GM21381 (cell line): ENCODE data around the gene NDUFAF3.

Source experiments
- ATAC-seq: cut with Tn5 transposase; IDR thresholded peaks from one replicate; pipeline ENCODE4 v1.9.1; 2021; ENCODE audit warnings: mild to moderate bottlenecking, moderate library complexity; ENCODE audit not compliant: unreplicated experiment

The NDUFAF3 gene

GRCh38 chr3:49017971-49018706 lies 3.8 kb upstream of the NDUFAF3 start, which contains the start of gene DALRD3:
TSS of gene DALRD3 (minus strand) at chr3:49018580. CDS start at chr3:49018564, 16 bp downstream.
- ATAC-seq = no peak

DNA sequence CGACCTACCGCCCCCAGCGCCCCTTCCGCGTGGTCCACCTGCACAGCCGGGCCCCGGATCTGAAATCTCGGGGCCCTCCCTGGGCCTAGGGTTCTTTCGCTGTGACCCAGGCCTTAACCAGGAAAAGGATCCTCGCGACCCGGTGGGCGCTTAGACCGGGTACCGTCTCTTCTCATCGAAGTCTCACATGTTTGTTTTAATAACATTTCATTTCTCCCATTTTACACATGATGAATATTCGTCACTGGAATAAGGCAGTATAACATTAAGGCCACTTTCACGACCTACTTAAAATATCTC lies 3.3 kb upstream of the NDUFAF3 start:
- no peak for ATAC-seq

- no peak for ATAC-seq
Observed at GRCh38 chr3:49019941-49020329, 2.0 kb upstream of the NDUFAF3 start.

GRCh38 chr3:49020330-49021212 lies 1.4 kb upstream of the NDUFAF3 start:
- ATAC-seq = peak; percentile 2

- peak; percentile 45 for ATAC-seq
Observed at GRCh38 chr3:49021213-49021812, 608 bp upstream of the NDUFAF3 start.

DNA sequence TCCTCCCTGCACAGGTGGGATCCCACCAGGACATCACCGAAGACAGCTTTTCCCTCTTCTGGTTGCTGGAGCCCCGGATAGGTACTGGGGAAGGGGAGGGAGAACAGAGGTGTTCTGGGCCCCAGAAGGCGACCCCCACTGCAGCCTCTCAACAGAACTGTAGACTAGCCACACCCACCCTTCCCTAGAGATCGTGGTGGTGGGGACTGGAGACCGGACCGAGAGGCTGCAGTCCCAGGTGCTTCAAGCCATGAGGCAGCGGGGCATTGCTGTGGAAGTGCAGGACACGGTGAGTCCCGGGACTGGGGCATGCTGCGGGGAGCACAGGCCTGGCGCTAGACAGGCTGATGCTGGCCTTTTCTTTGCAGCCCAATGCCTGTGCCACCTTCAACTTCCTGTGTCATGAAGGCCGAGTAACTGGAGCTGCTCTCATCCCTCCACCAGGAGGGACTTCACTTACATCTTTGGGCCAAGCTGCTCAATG lies 809 bp downstream of the NDUFAF3 start:
- ATAC-seq = no peak

DNA sequence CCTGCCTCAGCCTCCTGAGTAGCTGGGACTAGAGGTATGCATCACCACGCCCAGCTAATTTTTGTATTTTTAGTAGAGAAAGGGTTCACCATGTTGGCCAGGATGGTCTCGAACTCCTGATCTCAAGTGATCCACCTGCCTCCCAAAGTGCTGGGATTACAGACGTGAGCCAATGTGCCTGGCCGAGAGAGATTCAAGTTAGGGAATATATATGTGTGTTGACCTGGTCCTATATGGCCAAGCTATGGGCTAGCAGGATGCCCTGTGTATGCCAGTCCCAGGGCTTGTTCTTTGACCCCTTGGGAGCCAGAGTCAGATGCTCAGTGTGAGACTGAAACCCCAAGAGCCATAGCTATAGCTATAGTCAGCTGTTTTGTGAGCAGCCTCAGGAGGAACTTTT lies 1.9 kb downstream of the NDUFAF3 start:
- ATAC-seq = no peak

DNA sequence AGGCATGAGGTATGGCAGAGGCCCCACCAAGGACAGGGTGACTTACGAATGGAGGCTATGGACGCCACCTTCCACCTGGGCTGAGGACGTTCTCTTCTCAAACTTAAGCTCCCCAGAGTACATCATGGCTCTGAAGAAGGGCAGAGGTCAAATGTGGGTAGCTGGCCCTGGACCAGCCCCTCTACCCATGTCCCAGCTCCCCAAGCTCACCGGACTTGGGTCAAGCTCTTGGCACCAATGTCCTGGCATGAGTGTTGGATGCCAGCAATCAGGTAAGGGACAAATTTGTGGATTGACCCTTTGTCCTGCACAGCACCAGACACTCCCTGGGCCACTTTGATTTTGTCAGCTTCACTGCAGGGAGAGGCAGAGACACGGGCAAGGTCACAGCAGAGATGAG lies 2.5 kb downstream of the NDUFAF3 start:
- ATAC-seq = no peak

DNA sequence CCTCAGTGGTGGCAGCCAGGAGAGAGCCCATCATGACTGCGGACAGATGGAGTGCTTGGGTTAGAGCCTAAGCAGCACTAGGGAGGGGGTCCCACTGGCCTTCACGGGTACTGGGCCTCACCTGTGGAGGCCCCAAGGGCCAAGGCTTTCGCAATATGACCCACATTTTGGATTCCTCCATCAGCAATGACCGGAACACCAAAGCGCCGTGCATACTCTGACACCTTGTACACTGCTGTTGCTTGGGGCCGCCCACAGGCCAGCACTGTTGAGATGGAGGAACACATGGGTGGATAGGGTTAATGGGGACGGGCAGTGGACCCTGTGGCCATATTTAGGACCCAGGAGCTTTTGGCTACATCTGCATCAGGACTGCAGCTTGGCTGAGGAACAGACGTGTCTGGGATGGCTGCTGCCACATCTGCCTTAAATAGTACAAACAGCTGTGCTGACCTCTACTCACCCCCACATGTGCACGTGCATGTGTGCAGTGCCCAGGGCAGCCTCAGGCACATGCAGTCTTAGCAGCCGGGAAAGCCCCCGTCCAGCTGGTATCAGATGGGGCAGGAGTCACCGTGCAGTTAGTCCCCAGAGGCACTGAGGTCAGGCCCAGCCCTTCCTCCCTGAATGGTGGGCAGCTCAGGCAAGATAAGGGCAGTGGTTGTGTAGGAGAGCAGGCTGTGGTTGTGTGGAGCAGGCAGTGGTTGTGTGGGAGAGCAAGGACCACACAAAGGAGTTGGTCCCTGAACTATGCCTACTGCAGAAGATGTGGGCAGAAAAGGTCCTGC lies 3.3 kb downstream of the NDUFAF3 start:
- no peak for ATAC-seq

DNA sequence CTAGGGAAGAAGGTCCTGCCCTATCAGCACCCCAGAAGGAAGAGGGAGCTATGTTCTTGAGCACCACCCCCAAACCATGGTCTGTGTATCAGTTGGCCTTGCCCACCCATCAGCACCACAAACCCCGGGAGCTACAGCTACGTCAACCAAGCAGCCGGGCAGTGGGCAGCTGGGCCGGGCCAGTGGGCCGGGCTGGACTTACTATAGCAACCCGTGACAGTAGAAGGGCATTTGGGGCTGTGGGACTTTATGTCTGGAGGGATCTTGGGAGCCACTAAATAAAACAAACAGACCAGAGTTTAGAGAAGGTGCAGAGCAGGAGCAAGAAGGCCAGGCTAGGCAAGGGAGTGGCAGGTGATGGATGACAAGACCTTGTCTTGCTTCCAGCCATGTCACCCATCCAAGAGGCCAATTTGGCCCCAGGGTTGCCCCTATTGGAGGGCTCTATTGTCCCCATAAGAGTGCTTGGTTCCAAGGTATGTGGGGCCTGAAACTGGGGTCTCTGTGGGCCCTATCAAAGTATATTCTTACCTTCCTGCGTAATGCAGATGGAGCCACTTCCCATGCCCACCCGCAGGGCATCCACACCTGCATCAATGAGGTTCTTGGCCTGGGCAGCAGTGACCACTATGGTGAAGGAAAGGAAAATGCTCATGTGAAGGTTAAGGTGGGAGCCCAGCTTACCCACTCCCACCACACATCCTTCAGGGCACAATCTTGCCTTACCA lies 4.0 kb downstream of the NDUFAF3 start:
- ATAC-seq = no peak

- no peak for ATAC-seq
Observed at GRCh38 chr3:49026536-49026935, 4.6 kb downstream of the NDUFAF3 start.

GRCh38 chr3:49027634-49028033 lies 5.7 kb downstream of the NDUFAF3 start:
- no peak for ATAC-seq

DNA sequence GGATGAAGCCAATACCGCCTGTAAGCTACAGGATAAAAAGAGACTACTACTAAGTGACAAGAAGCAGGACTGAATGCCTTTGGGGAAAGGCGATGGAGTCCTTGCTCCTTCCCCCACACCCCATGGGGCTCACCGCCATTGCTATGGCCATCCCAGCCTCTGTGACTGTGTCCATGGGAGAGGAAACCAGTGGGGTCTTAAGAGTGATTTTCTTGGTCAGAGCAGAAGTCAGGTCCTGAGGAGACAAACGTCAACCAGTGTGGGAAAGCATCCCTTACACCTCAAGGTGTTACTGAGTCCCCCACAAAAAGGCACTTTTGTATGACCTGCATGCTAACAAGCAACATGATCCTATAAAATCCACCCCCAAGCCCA lies 6.4 kb downstream of the NDUFAF3 start:
- ATAC-seq = no peak

DNA sequence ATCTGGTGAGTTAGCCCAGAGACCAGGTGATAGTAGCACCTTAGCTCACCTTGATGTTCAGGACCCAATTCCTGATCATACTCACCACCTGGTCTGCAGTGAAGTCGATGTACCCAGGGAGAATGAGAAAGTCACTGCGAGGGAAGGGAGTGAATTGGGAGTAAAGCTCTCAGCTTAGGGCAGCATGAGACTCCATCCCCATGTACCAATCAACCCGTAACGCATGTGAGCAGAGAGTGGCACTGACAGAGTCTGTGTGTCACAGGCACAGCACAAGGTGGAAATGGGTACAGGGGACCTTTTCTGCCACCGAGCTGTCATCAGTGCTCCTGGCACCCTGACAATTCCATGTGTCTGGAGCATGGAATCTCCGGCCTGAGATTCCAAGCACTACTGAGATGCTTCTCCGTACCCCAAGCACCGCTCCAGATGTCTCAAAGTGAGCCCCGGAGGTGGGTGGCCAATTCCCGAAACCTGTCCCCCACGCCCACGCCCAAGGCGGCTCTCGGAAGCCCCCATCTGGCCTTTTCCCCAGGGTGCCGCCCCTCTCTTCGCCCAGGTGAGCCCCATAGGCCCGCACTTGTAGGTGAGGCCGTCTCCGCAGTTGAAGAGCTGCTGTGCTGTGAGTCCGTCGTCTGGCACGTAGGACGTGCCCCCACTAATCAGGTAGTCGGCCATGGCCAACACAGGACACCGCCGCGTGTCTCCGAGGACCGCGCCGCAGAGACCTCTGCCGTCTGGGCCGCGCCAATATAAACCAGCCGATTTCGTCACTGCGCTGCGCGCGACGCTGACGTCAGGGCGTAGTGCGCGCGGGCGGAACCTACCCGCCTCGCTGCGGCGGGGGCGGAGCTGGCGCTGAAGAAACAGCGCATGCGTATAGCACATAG lies 7.0 kb downstream of the NDUFAF3 start, which contains the start of gene IMPDH2:
Gene IMPDH2 (minus strand): TSS at position 726 of the 890 bp plus-strand sequence. CDS start 48 bp downstream, at position 678.
- peak; percentile 92 for ATAC-seq

DNA sequence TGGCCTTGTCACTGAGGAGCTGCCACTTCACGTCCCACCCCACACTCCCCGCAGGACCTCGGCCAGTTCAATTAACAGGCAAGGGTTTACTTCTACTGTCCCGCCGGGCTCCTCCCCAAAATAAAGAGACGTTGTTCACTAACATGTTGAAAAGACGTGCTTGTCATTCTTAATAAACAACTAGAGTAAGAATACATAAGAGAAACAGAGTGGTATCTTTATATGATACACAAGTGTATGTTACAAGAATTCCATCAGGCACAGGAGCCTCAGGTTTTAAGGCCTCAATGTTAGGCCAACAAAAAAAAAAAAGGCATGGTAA lies 7.6 kb downstream of the NDUFAF3 start:
- no peak for ATAC-seq

DNA sequence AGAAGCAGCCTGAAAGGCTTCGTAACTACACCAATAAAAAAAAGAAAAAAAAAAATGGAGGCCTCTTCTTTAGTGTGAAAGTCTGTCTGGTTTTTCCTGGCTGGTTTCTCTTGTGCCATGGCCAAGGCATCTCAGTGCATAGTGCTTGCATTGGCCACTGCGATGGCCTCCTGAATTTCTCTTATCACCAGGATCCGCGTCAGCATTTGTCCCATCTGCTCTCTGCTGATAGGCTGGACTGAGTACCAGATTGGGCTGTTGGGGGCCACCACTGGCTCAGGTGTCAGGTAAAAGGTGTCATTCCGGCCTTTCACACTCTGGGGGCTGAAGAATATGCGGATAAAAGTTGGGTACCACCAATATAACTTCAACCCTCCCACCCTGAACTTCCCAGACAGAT lies 8.4 kb downstream of the NDUFAF3 start:
- ATAC-seq = no peak

GRCh38 chr3:49032646-49033304 lies 10.9 kb downstream of the NDUFAF3 start:
- ATAC-seq = no peak

DNA sequence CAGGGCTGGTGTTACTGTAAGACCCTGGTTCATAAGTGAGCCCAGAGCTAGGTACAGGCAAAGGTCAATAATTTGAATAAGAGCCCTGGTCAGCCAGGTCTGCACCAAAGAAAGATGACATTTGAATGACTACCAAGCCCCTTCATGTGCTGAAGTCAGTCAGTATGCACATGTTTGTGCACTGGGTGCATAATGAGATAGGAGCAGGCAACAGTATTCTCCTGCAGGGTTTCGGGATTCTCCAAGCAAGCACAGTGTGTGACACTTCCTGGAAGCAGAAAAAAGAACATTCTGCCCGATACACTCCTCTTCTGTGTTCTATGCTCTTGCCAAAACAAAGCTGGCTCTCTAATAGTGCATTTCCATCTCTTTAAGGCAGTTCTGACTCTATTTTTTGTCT lies 12.7 kb downstream of the NDUFAF3 start:
- no peak for ATAC-seq

GRCh38 chr3:49035281-49035680 lies 13.4 kb downstream of the NDUFAF3 start:
- no peak for ATAC-seq
